ENCODE results near the gene PHC2.

DNA sequence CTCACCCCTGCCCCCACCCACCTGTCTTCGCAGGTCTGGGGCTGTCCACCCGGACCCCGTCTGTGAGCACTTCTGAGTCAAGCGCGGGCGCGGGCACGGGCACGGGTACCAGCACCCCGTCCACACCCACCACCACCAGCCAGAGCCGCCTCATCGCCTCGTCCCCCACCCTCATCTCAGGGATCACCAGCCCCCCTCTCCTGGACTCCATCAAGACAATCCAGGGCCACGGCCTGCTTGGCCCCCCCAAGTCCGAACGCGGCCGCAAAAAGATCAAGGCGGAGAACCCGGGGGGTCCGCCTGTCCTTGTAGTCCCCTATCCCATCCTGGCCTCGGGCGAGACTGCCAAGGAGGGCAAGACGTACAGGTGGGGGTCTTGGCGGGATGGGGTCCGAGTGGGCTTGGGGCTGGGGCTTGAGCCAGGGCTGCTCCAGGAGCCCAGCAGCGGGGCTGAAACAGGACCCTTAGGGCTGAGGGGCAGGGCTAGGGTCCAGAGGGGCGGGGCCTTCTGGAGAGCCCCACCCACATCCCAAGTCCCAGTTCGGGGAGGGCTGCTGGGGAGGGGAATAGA, 150.7 kb downstream of the PHC2 start:
- TF ChIP-seq EZH2 (IDR thresholded peaks at IDR 0.05; ENCODE audit: low read length): no peak
- TF ChIP-seq, protein P1, sequence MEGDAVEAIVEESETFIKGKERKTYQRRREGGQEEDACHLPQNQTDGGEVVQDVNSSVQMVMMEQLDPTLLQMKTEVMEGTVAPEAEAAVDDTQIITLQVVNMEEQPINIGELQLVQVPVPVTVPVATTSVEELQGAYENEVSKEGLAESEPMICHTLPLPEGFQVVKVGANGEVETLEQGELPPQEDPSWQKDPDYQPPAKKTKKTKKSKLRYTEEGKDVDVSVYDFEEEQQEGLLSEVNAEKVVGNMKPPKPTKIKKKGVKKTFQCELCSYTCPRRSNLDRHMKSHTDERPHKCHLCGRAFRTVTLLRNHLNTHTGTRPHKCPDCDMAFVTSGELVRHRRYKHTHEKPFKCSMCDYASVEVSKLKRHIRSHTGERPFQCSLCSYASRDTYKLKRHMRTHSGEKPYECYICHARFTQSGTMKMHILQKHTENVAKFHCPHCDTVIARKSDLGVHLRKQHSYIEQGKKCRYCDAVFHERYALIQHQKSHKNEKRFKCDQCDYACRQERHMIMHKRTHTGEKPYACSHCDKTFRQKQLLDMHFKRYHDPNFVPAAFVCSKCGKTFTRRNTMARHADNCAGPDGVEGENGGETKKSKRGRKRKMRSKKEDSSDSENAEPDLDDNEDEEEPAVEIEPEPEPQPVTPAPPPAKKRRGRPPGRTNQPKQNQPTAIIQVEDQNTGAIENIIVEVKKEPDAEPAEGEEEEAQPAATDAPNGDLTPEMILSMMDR (optimal IDR thresholded peaks at IDR 0.05 in 1 of 3, IDR thresholded peaks at IDR 0.05 in 1 of 3, conservative IDR thresholded peaks at IDR 0.05 in 1 of 3; ENCODE audit: extremely low read depth in 1 of 3, insufficient read depth in 2 of 3, low read length in 3 of 3): no peak
